OCI-LY3 (cell line): ENCODE data around the gene TIRAP.
"Not testable (repeated sequence)": the region's sequence is repeated elsewhere in the genome, so short reads cannot be mapped to it uniquely, and the experiment has no call there.

Source experiments
- H2AFZ ChIP-seq: fragments of 200-600, 300-600 bp; shearing (Covaris generic); 2 replicates; pipeline ENCODE4 v1.6.0; 2014; ENCODE audit warnings: antibody characterized with exemption, low read depth, low read length
- H3K27ac ChIP-seq: fragments of 200-600, 300-600 bp; sonication (generic); 2 replicates; pipeline ENCODE4 v1.5.1; 2014; ENCODE audit warnings: mild to moderate bottlenecking, low read length, moderate library complexity, mixed read lengths
- H3K27me3 ChIP-seq: fragments of 200-600, 300-600 bp; sonication (generic); 2 replicates; pipeline ENCODE4 v1.6.1; 2014; ENCODE audit warnings: low read depth, low read length, mixed read lengths
- H3K36me3 ChIP-seq: fragments of 200-600, 300-600 bp; sonication (generic); replicated peaks from 2 replicates; pipeline ENCODE3; 2014; ENCODE audit warnings: low read depth, low read length, mixed read lengths
- H3K4me1 ChIP-seq: fragments of 300-600, 200-600 bp; sonication (generic); 2 replicates; pipeline ENCODE4 v1.6.1; 2014; ENCODE audit warnings: low read length, mixed read lengths
- H3K4me2 ChIP-seq: fragments of 200-600, 300-600 bp; sonication (generic); 2 replicates; pipeline ENCODE4 v1.6.1; 2014; ENCODE audit warnings: low read length, mixed read lengths
- H3K4me3 ChIP-seq: fragments of 300-600, 200-600 bp; sonication (generic); 2 replicates; pipeline ENCODE4 v1.5.1; 2014; ENCODE audit warnings: antibody characterized with exemption, mild to moderate bottlenecking, low read length, moderate library complexity
- H3K79me2 ChIP-seq: fragments of 300-600, 200-600 bp; shearing (Covaris generic); 2 replicates; pipeline ENCODE4 v1.6.1; 2014; ENCODE audit warnings: mild to moderate bottlenecking, low read length, mixed read lengths
- H3K9ac ChIP-seq: fragments of 300-600, 200-600 bp; shearing (Covaris generic); 2 replicates; pipeline ENCODE4 v1.6.0; 2014; ENCODE audit warnings: mild to moderate bottlenecking, low read length, moderate library complexity
- H3K9me3 ChIP-seq: fragments of 200-600, 300-600 bp; shearing (Covaris generic); 2 replicates; pipeline ENCODE4 v1.6.1; 2014; ENCODE audit warnings: low read length, mixed read lengths; ENCODE audit not compliant: insufficient read depth
- H4K20me1 ChIP-seq: fragments of 200-600, 300-600 bp; sonication (generic); 2 replicates; pipeline ENCODE4 v1.6.1; 2016; ENCODE audit warnings: low read length, mixed read lengths; ENCODE audit not compliant: insufficient read depth
- CTCF ChIP-seq: fragments of 200-600, 300-600 bp; sonication (generic); IDR thresholded peaks from 2 replicates; pipeline ENCODE4 v1.5.1; 2014; ENCODE audit warnings: antibody characterized with exemption, low read length, low read depth
- EZH2phosphoT487 ChIP-seq: fragments of 200-600 bp; shearing (Covaris generic); IDR thresholded peaks from 2 replicates; pipeline ENCODE4 v1.6.1; 2018; ENCODE audit warnings: antibody characterized with exemption, mixed run types, low read depth

The TIRAP gene

GRCh38 chr11:126254819-126255218, 28.1 kb upstream of the TIRAP start:
- Histone ChIP-seq H3K27me3 (no peaks in the 10 kb centered on the region), H3K9ac (no peak overlapping the region), H3K36me3 (peaks cover 11% of the 10 kb centered on the region), H4K20me1 (no peaks in the 10 kb centered on the region), H3K4me2 (no peak overlapping the region), H3K79me2 (no peaks in the 10 kb centered on the region), H3K4me3 (no peak overlapping the region), H2AFZ (no peak overlapping the region), H3K4me1 (no peaks in the 10 kb centered on the region), H3K27ac (no peak overlapping the region), H3K9me3 (no peaks in the 10 kb centered on the region)
- no peak for TF ChIP-seq CTCF
- TF ChIP-seq EZH2phosphoT487 = no peak

GRCh38 chr11:126255507-126255906, 27.4 kb upstream of the TIRAP start:
- H3K4me2 ChIP-seq, H3K9me3 ChIP-seq, H2AFZ ChIP-seq, H3K9ac ChIP-seq, H3K4me1 ChIP-seq, H3K79me2 ChIP-seq, H3K27me3 ChIP-seq, H4K20me1 ChIP-seq, H3K4me3 ChIP-seq, H3K27ac ChIP-seq: not testable (repeated sequence)
- H3K36me3 ChIP-seq = peaks cover 14% of the 10 kb centered on the region

- no peaks in the 10 kb centered on the region for H3K4me1 ChIP-seq
- H3K79me2 ChIP-seq = no peaks in the 10 kb centered on the region
- no peaks in the 10 kb centered on the region for H3K27me3 ChIP-seq
- no peak for TF ChIP-seq CTCF
- TF ChIP-seq EZH2phosphoT487 = no peak
- no peaks in the 10 kb centered on the region for H4K20me1 ChIP-seq
- H3K4me2 ChIP-seq = no peak overlapping the region
- no peak overlapping the region for H2AFZ ChIP-seq
- H3K4me3 ChIP-seq = no peak overlapping the region
- H3K9me3 ChIP-seq = no peaks in the 10 kb centered on the region
- peaks cover 21% of the 10 kb centered on the region for H3K36me3 ChIP-seq
- no peak overlapping the region for H3K9ac ChIP-seq
- no peak overlapping the region for H3K27ac ChIP-seq
Measured at GRCh38 chr11:126256216-126256615, 26.7 kb upstream of the TIRAP start.

GRCh38 chr11:126257144-126257543, 25.7 kb upstream of the TIRAP start:
- peaks cover 26% of the 10 kb centered on the region for H3K36me3 ChIP-seq

More at GRCh38 chr11:126257144-126257543, 25.7 kb upstream of the TIRAP start:
- H2AFZ ChIP-seq = no peak overlapping the region
- TF ChIP-seq EZH2phosphoT487 (no peak), CTCF (no peak)
- no peaks in the 10 kb centered on the region for H3K27me3 ChIP-seq
- no peaks in the 10 kb centered on the region for H4K20me1 ChIP-seq
- no peak overlapping the region for H3K9ac ChIP-seq
- no peak overlapping the region for H3K4me3 ChIP-seq
- no peak overlapping the region for H3K27ac ChIP-seq
- H3K9me3 ChIP-seq = no peaks in the 10 kb centered on the region
- no peaks in the 10 kb centered on the region for H3K4me1 ChIP-seq
- no peak overlapping the region for H3K4me2 ChIP-seq
- H3K79me2 ChIP-seq = no peaks in the 10 kb centered on the region
